HG03565 (cell line): ENCODE measurements around the gene PGK2.

Source experiments
- ATAC-seq: cut with Tn5 transposase; IDR thresholded peaks from one replicate; pipeline ENCODE4 v1.9.1; 2021; ENCODE audit warnings: mild to moderate bottlenecking, moderate library complexity; ENCODE audit not compliant: unreplicated experiment

The PGK2 gene

GRCh38 chr6:49739423-49739822, 47.7 kb downstream of the PGK2 start:
- no peak for ATAC-seq

- ATAC-seq = no peak
Observed at GRCh38 chr6:49736017-49736508, 51.0 kb downstream of the PGK2 start.
